Liver (tissue), 9 donors: ENCODE measurements around the gene FAM229B. TPM values are rescaled to one million over a fixed set of nuclear protein-coding genes. Genes with fewer than 3 reads are reported as not detected.

ENCODE experiments used
- DNase-seq: peaks from one replicate; pipeline ENCODE4 v3.0.0-alpha.2; 2017; ENCODE audit warnings: low spot score
- H3K27ac ChIP-seq, 2 donors: one replicate each; pipeline ENCODE4 v1.7.0; 2013; ENCODE audit warnings: inconsistent platforms in 2 of 2, low read length in 2 of 2, control low read depth in 1 of 2, low read depth in 1 of 2, mild to moderate bottlenecking in 1 of 2
- H3K27me3 ChIP-seq, 4 donors: one replicate each; pipeline versions ENCODE4 v1.6.1 to v1.7.0; 2013; ENCODE audit warnings: low read length in 3 of 4, inconsistent platforms in 1 of 4, mild to moderate bottlenecking in 1 of 4, moderate library complexity in 1 of 4; ENCODE audit not compliant: control insufficient read depth in 4 of 4, insufficient read depth in 4 of 4
- H3K36me3 ChIP-seq, 4 donors: one replicate each; pipeline versions ENCODE4 v1.6.1 to v1.7.0; 2013; ENCODE audit warnings: low read length in 3 of 4, mild to moderate bottlenecking in 3 of 4, low read depth in 1 of 4, moderate library complexity in 1 of 4; ENCODE audit not compliant: control insufficient read depth in 4 of 4, insufficient read depth in 3 of 4
- H3K4me1 ChIP-seq, 4 donors: one replicate each; pipeline versions ENCODE4 v1.6.1 to v1.7.0; 2013; ENCODE audit warnings: low read length in 3 of 4, mild to moderate bottlenecking in 3 of 4, moderate library complexity in 1 of 4; ENCODE audit not compliant: control insufficient read depth in 4 of 4, insufficient read depth in 4 of 4
- H3K4me3 ChIP-seq, 3 donors: one replicate each; pipeline versions ENCODE4 v1.6.1 to v1.7.0; 2013; ENCODE audit warnings: low read length in 3 of 3, control low read depth in 1 of 3, low read depth in 1 of 3, mild to moderate bottlenecking in 1 of 3
- H3K9ac ChIP-seq, 2 donors: one replicate each; pipeline ENCODE4 v1.7.0; 2013; ENCODE audit warnings: low read length in 2 of 2, mild to moderate bottlenecking in 2 of 2, moderate library complexity in 2 of 2, control low read depth in 1 of 2, low read depth in 1 of 2
- H3K9me3 ChIP-seq, 4 donors: one replicate each; pipeline versions ENCODE4 v1.6.1 to v1.7.0; 2013; ENCODE audit warnings: low read length in 3 of 4; ENCODE audit not compliant: control insufficient read depth in 4 of 4
- CTCF ChIP-seq: fragments of 150-350 bp; IDR thresholded peaks from 2 replicates; pipeline ENCODE4 v1.5.1; 2017; ENCODE audit warnings: improper control_type of control experiment, low read depth, low read length; ENCODE audit not compliant: missing input control
- EGR1 ChIP-seq, 2 donors: IDR thresholded peaks; 2 replicates each; pipeline ENCODE4 v1.6.1; 2016 to 2018; ENCODE audit warnings: antibody characterized with exemption in 2 of 2, low read depth in 2 of 2
- FOXA1 ChIP-seq: IDR thresholded peaks from 2 replicates; pipeline ENCODE4 v1.6.1; 2016; ENCODE audit warnings: antibody characterized with exemption
- FOXA2 ChIP-seq: IDR thresholded peaks from 2 replicates; pipeline ENCODE4 v1.6.1; 2016; ENCODE audit warnings: antibody characterized with exemption
- GABPA ChIP-seq, 2 donors: IDR thresholded peaks in 1 of 2; conservative IDR thresholded peaks in 1 of 2; 2 replicates each; pipeline ENCODE4 v1.6.1; 2016; ENCODE audit warnings: antibody characterized with exemption in 2 of 2, mild to moderate bottlenecking in 1 of 2, moderate library complexity in 1 of 2
- HNF4A ChIP-seq, 2 donors: conservative IDR thresholded peaks; 2 replicates each; pipeline ENCODE4 v1.6.1; 2016; ENCODE audit warnings: antibody characterized with exemption in 2 of 2, mild to moderate bottlenecking in 2 of 2
- HNF4G ChIP-seq: IDR thresholded peaks from 2 replicates; pipeline ENCODE4 v1.6.1; 2016; ENCODE audit warnings: antibody characterized with exemption
- JUND ChIP-seq, 2 donors: IDR thresholded peaks; 2 replicates each; pipeline ENCODE4 v1.6.1; 2016; ENCODE audit warnings: antibody characterized with exemption in 2 of 2
- MAX ChIP-seq: IDR thresholded peaks from 2 replicates; pipeline ENCODE4 v1.6.1; 2016; ENCODE audit warnings: antibody characterized with exemption
- NR2F2 ChIP-seq: IDR thresholded peaks from 2 replicates; pipeline ENCODE4 v1.6.1; 2016; ENCODE audit warnings: antibody characterized with exemption
- RAD21 ChIP-seq, 2 donors: IDR thresholded peaks; 2 replicates each; pipeline ENCODE4 v1.6.1; 2016; ENCODE audit warnings: antibody characterized with exemption in 2 of 2, mild to moderate bottlenecking in 2 of 2
- REST ChIP-seq: IDR thresholded peaks from 2 replicates; pipeline ENCODE4 v1.6.1; 2016; ENCODE audit warnings: antibody characterized with exemption, mild to moderate bottlenecking
- ZBTB33 ChIP-seq: IDR thresholded peaks from 2 replicates; pipeline ENCODE4 v1.6.1; 2016; ENCODE audit warnings: antibody characterized with exemption
- WGBS: extraction: QIAGEN DNeasy Blood & Tissue Kit; methylation state at CpG from one replicate; pipeline ENCODE4 v1.1.7; 2013; 5-methylcytosine and 5-hydroxymethylcytosine counted together
- polyA plus RNA-seq, 2 donors: library from polyadenylated mRNA; stranded (reverse) in 1 of 2; unstranded in 1 of 2; fragments of 200-250 nt in 1 of 2; fragments of >200 nt in 1 of 2; fragmentation: Nextera tagmentation in 1 of 2; extraction: Ambion mirVana in 1 of 2; gene quantifications; one replicate each; pipeline versions ENCODE4 v1.2.1 to v1.2.3, GENCODE V29; 2013 to 2015
- total RNA-seq, 2 donors: library from RNA; depleted of rRNA; stranded (reverse); fragments of >200 nt; gene quantifications; one replicate each; pipeline ENCODE4 v1.2.3, GENCODE V29; 2014
- donor health status: healthy.
- donor health status: healthy.
- donor health status: healthy.
- donor health status: healthy.
- donor health status: healthy.

The FAM229B gene
- total and polyA plus RNA-seq, 4 donors = 1.8 to 13.8 (median 7.1) TPM

GRCh38 chr6:112117554-112117953, 30.2 kb downstream of the FAM229B start:
- Histone ChIP-seq H3K27ac (no peak overlapping the region), H3K36me3 (no peaks in the 10 kb centered on the region)
- 83% methylated on average over 1 of the region's 1 CpG for WGBS

GRCh38 chr6:112118034-112118433, 30.6 kb downstream of the FAM229B start:
- TF ChIP-seq RAD21 (IDR thresholded peaks at IDR 0.05) (no peak), MAX (no peak), REST (no peak), EGR1 (IDR thresholded peaks at IDR 0.05; ENCODE audit: low read depth in 2 of 2) (no peak), HNF4A (conservative IDR thresholded peaks at IDR 0.05) (no peak)
- H3K36me3 ChIP-seq = no peaks in the 10 kb centered on the region

More at GRCh38 chr6:112117554-112117953, 30.2 kb downstream of the FAM229B start:
- Histone ChIP-seq H3K9ac (no peak overlapping the region), H3K4me3 (no peak overlapping the region), H3K9me3 (no peaks in the 10 kb centered on the region), H3K27me3 (no peaks in the 10 kb centered on the region), H3K4me1 (peaks cover 0 to 42% (median 26%) of the 10 kb centered on the region in 4 donors)
- DNase-seq = no peak
- TF ChIP-seq ZBTB33 (no peak), CTCF (no peak), NR2F2 (no peak)

GRCh38 chr6:112122756-112123155, 35.4 kb downstream of the FAM229B start:
- 85% methylated on average over 2 of the region's 2 CpGs for WGBS
- no peak overlapping the region for H3K9ac ChIP-seq
- no peaks in the 10 kb centered on the region for H3K36me3 ChIP-seq
- H3K4me1 ChIP-seq = no peaks in the 10 kb centered on the region
- H3K27ac ChIP-seq = no peak overlapping the region
- no peaks in the 10 kb centered on the region for H3K9me3 ChIP-seq
- H3K4me3 ChIP-seq = no peak overlapping the region
- no peak for DNase-seq
- no peaks in the 10 kb centered on the region for H3K27me3 ChIP-seq
- TF ChIP-seq NR2F2 (no peak), GABPA (IDR thresholded peaks at IDR 0.05 in 1 of 2, conservative IDR thresholded peaks at IDR 0.05 in 1 of 2) (no peak), CTCF (no peak), JUND (IDR thresholded peaks at IDR 0.05) (no peak), MAX (no peak), FOXA2 (no peak), FOXA1 (no peak), HNF4G (no peak), REST (no peak)

More at GRCh38 chr6:112118034-112118433, 30.6 kb downstream of the FAM229B start:
- no peak for DNase-seq
- H3K9ac ChIP-seq = no peak overlapping the region
- no peaks in the 10 kb centered on the region for H3K27me3 ChIP-seq
- H3K27ac ChIP-seq = no peak overlapping the region
- no peak overlapping the region for H3K4me3 ChIP-seq
- no peaks in the 10 kb centered on the region for H3K9me3 ChIP-seq
- H3K4me1 ChIP-seq = peaks cover 0 to 42% (median 26%) of the 10 kb centered on the region in 4 donors
